Measurements from ENCODE around the gene MPV17L. TPM values are rescaled to one million over a fixed set of nuclear protein-coding genes. Genes with fewer than 3 reads are reported as not detected.
"Not testable (repeated sequence)": the region's sequence is repeated elsewhere in the genome, so short reads cannot be mapped to it uniquely, and the experiment has no call there.

The MPV17L gene
- total RNA-seq (0.22 and 0.32 TPM in 2 replicates), polyA plus RNA-seq (0.06 and 0.18 TPM in 2 replicates), polyA minus RNA-seq (0.19 and 1.9 TPM in 2 replicates), Bru-seq, nascent RNA (percentile 22 among the genes with signal in this experiment), BruChase-seq, experiment 1, labeled RNA remaining after a 6-hour chase (percentile 19 among the genes with signal in this experiment), BruChase-seq, experiment 2, labeled RNA remaining after a 2-hour chase (not detected)
- polyA plus RNA-seq (2011; cell fraction: cytosol; rRNA removed) = 0.04 and 0.07 TPM in 2 replicates
- polyA plus RNA-seq (2011; cell fraction: nucleus; rRNA removed) = 0.01 and 0.11 TPM in 2 replicates
- polyA plus RNA-seq (2012) = 0.16 and 0.27 TPM in 2 replicates
- polyA minus RNA-seq (2011; cell fraction: cytosol; rRNA and poly(A)+ RNA removed) = 9.6 TPM
- 0.05 TPM in 1 of 2 replicates, not detected in the other for polyA minus RNA-seq (2011; cell fraction: nucleus; rRNA and poly(A)+ RNA removed)
- long read RNA-seq = 0 reads

- intact Hi-C loops (cut with micrococcal nuclease); H3K79me2 ChIP-seq (ENCODE audit: control insufficient read depth, insufficient read depth, low read length); H4K20me1 ChIP-seq (replicated peaks; ENCODE audit: control insufficient read depth, extremely low read depth, insufficient read depth, low read length); H3K27me3 ChIP-seq (ENCODE audit: control insufficient read depth in 2 of 2, insufficient read depth in 2 of 2, low read length in 2 of 2); CTCF ChIA-PET; H3K9ac ChIP-seq (replicated peaks; ENCODE audit: extremely low read depth, insufficient read depth, low read length); BruUV-seq (replicated peaks); dilution Hi-C loops (cut with MboI; ENCODE audit: extremely low pct_ligation_motif_present, low sequenced_read_pairs); FAIRE-seq; H3K9me1 ChIP-seq (replicated peaks; ENCODE audit: control insufficient read depth, extremely low read depth, insufficient read depth, low read length); H3K27ac ChIP-seq (ENCODE audit: insufficient read depth, low read depth, low read length); POLR2A ChIA-PET; H3K9me3 ChIP-seq (replicated peaks; ENCODE audit: control insufficient read depth, insufficient read depth, low read length); DNase-seq (ENCODE audit: low read depth, low spot score); H3K36me3 ChIP-seq (ENCODE audit: control insufficient read depth in 2 of 2, extremely low read depth in 1 of 2, insufficient read depth in 2 of 2, low read length in 2 of 2); H3K4me1 ChIP-seq (ENCODE audit: control insufficient read depth, extremely low read depth, insufficient read depth, low read length): not testable (repeated sequence)
- H3K4me3 ChIP-seq (replicated peaks in 1 of 3; ENCODE audit: insufficient read depth in 1 of 3, low read depth in 1 of 3, low read length in 3 of 3) = peak within 1 kb of the TSS; percentile 23 to 41 (median 36)
- H2AFZ ChIP-seq (ENCODE audit: low read depth, low read length) = peak within 1 kb of the TSS; percentile 95
- H3K4me2 ChIP-seq (ENCODE audit: insufficient read depth, low read length) = peak within 1 kb of the TSS; percentile 42
Measured at GRCh38 chr16:15395631-15396508, at the start of gene MPV17L. Gene MPV17L (plus strand): TSS chr16:15395754. CDS start chr16:15395898, 144 bp downstream.

GRCh38 chr16:15348721-15349120 is 46.8 kb upstream of the MPV17L start:
- H3K9ac ChIP-seq (replicated peaks; ENCODE audit: extremely low read depth, insufficient read depth, low read length); H3K4me2 ChIP-seq (ENCODE audit: insufficient read depth, low read length); H3K79me2 ChIP-seq (ENCODE audit: control insufficient read depth, insufficient read depth, low read length); dilution Hi-C loops (cut with MboI; ENCODE audit: extremely low pct_ligation_motif_present, low sequenced_read_pairs); H3K9me1 ChIP-seq (replicated peaks; ENCODE audit: control insufficient read depth, extremely low read depth, insufficient read depth, low read length); POLR2A ChIA-PET; FAIRE-seq; H3K36me3 ChIP-seq (ENCODE audit: control insufficient read depth in 2 of 2, extremely low read depth in 1 of 2, insufficient read depth in 2 of 2, low read length in 2 of 2); H3K27ac ChIP-seq (ENCODE audit: insufficient read depth, low read depth, low read length); H3K4me3 ChIP-seq (replicated peaks in 1 of 3; ENCODE audit: insufficient read depth in 1 of 3, low read depth in 1 of 3, low read length in 3 of 3); H4K20me1 ChIP-seq (replicated peaks; ENCODE audit: control insufficient read depth, extremely low read depth, insufficient read depth, low read length); DNase-seq (ENCODE audit: low read depth, low spot score); CTCF ChIA-PET; H3K9me3 ChIP-seq (replicated peaks; ENCODE audit: control insufficient read depth, insufficient read depth, low read length); H2AFZ ChIP-seq (ENCODE audit: low read depth, low read length); BruUV-seq (replicated peaks); intact Hi-C loops (cut with micrococcal nuclease); H3K27me3 ChIP-seq (ENCODE audit: control insufficient read depth in 2 of 2, insufficient read depth in 2 of 2, low read length in 2 of 2); H3K4me1 ChIP-seq (ENCODE audit: control insufficient read depth, extremely low read depth, insufficient read depth, low read length): not testable (repeated sequence)

GRCh38 chr16:15351251-15351650 is 44.3 kb upstream of the MPV17L start:
- POLR2A ChIA-PET; H3K27ac ChIP-seq (ENCODE audit: insufficient read depth, low read depth, low read length); H3K4me1 ChIP-seq (ENCODE audit: control insufficient read depth, extremely low read depth, insufficient read depth, low read length); dilution Hi-C loops (cut with MboI; ENCODE audit: extremely low pct_ligation_motif_present, low sequenced_read_pairs); CTCF ChIA-PET; H3K4me2 ChIP-seq (ENCODE audit: insufficient read depth, low read length); H3K9ac ChIP-seq (replicated peaks; ENCODE audit: extremely low read depth, insufficient read depth, low read length); H3K36me3 ChIP-seq (ENCODE audit: control insufficient read depth in 2 of 2, extremely low read depth in 1 of 2, insufficient read depth in 2 of 2, low read length in 2 of 2); intact Hi-C loops (cut with micrococcal nuclease); H3K79me2 ChIP-seq (ENCODE audit: control insufficient read depth, insufficient read depth, low read length); BruUV-seq (replicated peaks); H3K9me3 ChIP-seq (replicated peaks; ENCODE audit: control insufficient read depth, insufficient read depth, low read length); H3K9me1 ChIP-seq (replicated peaks; ENCODE audit: control insufficient read depth, extremely low read depth, insufficient read depth, low read length); H2AFZ ChIP-seq (ENCODE audit: low read depth, low read length); H3K4me3 ChIP-seq (replicated peaks in 1 of 3; ENCODE audit: insufficient read depth in 1 of 3, low read depth in 1 of 3, low read length in 3 of 3); H4K20me1 ChIP-seq (replicated peaks; ENCODE audit: control insufficient read depth, extremely low read depth, insufficient read depth, low read length); FAIRE-seq; H3K27me3 ChIP-seq (ENCODE audit: control insufficient read depth in 2 of 2, insufficient read depth in 2 of 2, low read length in 2 of 2); DNase-seq (ENCODE audit: low read depth, low spot score): not testable (repeated sequence)

GRCh38 chr16:15351745-15352144 is 43.8 kb upstream of the MPV17L start:
- dilution Hi-C loops (cut with MboI; ENCODE audit: extremely low pct_ligation_motif_present, low sequenced_read_pairs); DNase-seq (ENCODE audit: low read depth, low spot score); H4K20me1 ChIP-seq (replicated peaks; ENCODE audit: control insufficient read depth, extremely low read depth, insufficient read depth, low read length); H3K27me3 ChIP-seq (ENCODE audit: control insufficient read depth in 2 of 2, insufficient read depth in 2 of 2, low read length in 2 of 2); H3K36me3 ChIP-seq (ENCODE audit: control insufficient read depth in 2 of 2, extremely low read depth in 1 of 2, insufficient read depth in 2 of 2, low read length in 2 of 2); H3K4me3 ChIP-seq (replicated peaks in 1 of 3; ENCODE audit: insufficient read depth in 1 of 3, low read depth in 1 of 3, low read length in 3 of 3); H3K4me1 ChIP-seq (ENCODE audit: control insufficient read depth, extremely low read depth, insufficient read depth, low read length); BruUV-seq (replicated peaks); CTCF ChIA-PET; H3K9me3 ChIP-seq (replicated peaks; ENCODE audit: control insufficient read depth, insufficient read depth, low read length); H3K9ac ChIP-seq (replicated peaks; ENCODE audit: extremely low read depth, insufficient read depth, low read length); H3K4me2 ChIP-seq (ENCODE audit: insufficient read depth, low read length); intact Hi-C loops (cut with micrococcal nuclease); H3K79me2 ChIP-seq (ENCODE audit: control insufficient read depth, insufficient read depth, low read length); FAIRE-seq; H3K9me1 ChIP-seq (replicated peaks; ENCODE audit: control insufficient read depth, extremely low read depth, insufficient read depth, low read length); POLR2A ChIA-PET; H3K27ac ChIP-seq (ENCODE audit: insufficient read depth, low read depth, low read length); H2AFZ ChIP-seq (ENCODE audit: low read depth, low read length): not testable (repeated sequence)
